ENCODE measurements around the gene KIR2DL4.
"Not testable (repeated sequence)": the region's sequence is repeated elsewhere in the genome, so short reads cannot be mapped to it uniquely, and the experiment has no call there.

KIR2DL4 gene

DNA sequence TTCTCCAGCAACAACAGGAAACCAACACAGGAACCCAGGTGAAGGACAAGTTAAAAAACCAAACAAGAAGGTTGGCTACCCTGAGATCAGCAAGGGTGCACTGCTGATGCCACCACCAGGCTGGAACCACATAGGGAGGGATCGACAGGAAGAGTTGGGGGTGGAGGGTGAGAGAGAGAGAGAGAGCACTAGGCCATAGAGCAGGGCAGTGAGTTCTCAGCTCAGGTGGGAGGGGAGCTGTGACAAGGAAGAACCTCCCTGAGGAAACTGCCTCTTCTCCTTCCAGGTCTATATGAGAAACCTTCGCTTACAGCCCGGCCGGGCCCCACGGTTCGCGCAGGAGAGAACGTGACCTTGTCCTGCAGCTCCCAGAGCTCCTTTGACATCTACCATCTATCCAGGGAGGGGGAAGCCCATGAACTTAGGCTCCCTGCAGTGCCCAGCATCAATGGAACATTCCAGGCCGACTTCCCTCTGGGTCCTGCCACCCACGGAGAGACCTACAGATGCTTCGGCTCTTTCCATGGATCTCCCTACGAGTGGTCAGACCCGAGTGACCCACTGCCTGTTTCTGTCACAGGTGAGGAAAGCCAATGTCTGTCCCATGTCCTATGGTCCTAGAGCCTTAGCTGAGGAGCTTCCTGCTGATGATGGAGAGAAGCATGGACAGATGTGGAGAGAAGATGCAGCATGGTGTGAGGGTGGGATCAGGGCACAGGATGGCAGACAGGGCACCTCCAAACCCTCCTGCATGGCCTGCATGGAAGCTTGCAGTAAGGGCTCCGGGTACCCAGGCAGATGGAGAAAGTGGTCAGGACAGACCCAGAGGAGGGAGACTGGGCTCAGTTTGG is 2.5 kb downstream of the KIR2DL4 start:
- no peak for DNase-seq

DNA sequence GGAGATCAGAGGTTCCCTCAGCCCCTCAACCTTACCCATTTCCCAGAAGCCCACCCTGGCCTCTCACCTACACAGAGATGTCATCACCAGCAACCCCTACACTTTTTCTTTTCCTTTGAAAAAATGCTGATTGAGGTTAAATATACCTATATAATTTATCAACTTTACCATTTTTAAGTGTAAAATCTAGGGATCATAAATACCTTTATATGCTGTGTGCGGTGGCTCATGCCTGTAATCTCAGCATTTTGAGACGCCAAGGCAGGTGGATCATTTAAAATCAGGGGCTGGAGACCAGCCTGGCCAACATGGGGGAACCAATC is 3.1 kb downstream of the KIR2DL4 start:
- no peak for DNase-seq

DNA sequence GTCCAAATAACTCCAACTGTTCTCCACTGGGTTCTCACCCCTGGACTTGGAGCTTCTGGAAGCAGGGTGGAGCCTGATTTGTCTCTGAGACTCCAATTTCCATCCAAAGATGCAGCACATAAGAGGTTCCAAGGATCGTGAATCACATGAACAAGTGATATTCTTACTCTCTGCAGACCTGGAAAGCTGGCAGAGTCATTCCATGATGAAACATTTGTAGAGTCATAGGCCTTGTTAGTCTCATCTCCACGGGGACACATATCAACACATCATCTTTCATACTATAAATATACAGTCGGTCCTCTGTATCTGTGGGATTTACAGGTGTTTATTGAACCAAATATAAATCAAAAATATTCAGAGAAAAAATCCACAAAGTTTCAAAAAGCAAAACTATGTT is 11.2 kb downstream of the KIR2DL4 start:
- not testable (repeated sequence) for DNase-seq

DNA sequence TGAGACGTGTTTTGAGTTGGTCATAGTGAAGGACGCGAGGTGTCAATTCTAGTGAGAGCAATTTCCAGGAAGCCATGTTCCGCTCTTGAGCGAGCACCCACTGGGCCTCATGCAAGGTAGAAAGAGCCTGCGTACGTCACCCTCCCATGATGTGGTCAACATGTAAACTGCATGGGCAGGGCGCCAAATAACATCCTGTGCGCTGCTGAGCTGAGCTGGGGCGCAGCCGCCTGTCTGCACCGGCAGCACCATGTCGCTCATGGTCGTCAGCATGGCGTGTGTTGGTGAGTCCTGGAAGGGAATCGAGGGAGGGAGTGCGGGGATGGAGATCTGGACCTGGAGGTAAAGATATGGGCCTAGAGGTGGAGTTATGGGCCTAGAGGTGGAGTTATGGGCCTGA is 12.8 kb downstream of the KIR2DL4 start, which contains the start of gene KIR3DL1:
Gene KIR3DL1 (plus strand): TSS at position 218 of the 400 bp plus-strand sequence.
- not testable (repeated sequence) for DNase-seq

DNA sequence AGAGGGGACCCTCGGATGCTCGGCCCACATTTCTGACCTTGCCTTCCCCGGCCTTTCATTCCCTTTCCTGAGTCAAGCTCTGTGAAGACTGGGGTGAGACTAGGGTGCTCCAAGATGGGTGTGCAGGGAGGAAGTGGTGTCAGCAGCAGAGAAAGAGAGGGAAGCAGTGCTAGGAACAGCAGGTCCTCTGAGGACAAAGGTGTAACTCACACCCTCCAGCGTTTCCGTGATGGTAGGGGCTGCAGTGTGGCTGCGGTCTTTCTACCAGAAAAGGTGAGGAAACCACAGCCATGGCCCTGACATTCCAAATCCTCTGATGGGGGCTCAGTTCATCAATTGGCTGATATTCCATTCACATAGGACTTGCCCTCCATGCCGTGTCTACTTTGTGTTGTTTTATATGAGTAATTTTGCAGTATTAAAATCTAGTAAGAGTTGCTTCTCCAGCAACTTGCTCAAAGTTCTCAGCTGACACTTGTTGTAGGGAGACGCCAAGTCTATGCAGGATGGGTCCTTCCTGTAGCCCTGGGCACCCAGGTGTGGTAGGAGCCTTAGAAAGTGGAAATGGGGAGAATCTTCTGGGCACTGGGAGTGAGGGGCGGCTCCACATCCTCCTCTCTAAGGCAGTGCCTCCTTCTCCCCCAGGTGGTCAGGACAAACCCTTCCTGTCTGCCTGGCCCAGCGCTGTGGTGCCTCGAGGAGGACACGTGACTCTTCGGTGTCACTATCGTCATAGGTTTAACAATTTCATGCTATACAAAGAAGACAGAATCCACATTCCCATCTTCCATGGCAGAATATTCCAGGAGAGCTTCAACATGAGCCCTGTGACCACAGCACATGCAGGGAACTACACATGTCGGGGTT is 14.5 kb downstream of the KIR2DL4 start:
- DNase-seq, result no peak

DNA sequence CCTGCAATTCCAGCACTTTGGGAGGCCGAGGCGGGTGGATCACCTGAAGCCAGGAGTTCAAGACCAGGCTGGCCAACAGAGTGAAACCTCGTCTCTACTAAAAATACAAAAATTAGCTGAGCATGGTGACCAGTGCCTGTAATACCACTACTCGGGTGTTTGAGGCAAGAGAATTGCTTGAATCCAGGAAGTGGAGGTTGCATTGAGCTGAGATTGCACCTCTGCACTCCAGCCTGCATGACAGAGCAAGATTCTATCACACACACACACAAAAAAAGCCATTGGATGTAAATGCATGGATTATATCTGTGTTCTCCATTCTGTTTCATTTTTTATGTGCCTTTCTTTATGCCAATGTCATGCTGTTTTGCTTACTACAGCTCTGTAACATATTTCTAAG is 21.0 kb downstream of the KIR2DL4 start:
- DNase-seq, result not testable (repeated sequence)

DNA sequence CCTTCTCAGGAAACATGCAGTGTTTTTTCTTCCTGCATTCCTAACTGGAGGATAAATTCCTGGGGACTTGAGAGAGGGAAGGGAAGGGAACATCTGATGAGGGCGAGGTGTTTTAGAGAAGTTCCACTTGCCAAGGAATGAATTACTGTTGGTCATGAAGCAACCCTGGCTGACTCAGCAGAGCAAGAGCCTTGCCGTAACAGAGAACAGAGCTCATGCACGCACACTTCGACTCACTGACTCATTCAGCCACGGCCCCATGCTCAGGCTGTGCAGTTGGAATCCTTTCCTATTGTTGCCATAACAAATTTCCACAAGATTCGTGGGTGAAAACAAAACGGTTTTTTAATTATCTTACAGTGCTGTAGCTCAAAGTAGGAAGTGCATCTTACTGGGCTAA is 21.9 kb downstream of the KIR2DL4 start:
- DNase-seq, result not testable (repeated sequence)

DNA sequence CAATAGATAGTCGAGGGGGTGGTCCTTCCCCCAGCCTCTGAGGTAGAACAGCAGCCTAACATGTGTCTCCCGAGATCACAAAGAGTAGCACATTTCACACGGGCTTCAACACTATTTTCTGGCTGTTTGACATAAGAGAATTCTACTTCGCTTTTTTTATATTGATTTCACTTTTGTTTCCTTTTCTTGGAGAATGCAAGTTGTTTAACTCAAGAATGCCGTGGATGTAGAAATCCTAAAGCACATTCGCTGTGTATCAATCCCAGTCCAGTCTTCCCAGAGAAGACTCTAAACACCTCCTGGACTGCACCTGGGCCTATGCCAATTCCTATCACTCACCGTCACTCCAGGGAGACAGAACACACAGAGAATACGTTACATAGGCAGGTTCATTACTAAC is 24.7 kb downstream of the KIR2DL4 start:
- DNase-seq, result not testable (repeated sequence)

DNA sequence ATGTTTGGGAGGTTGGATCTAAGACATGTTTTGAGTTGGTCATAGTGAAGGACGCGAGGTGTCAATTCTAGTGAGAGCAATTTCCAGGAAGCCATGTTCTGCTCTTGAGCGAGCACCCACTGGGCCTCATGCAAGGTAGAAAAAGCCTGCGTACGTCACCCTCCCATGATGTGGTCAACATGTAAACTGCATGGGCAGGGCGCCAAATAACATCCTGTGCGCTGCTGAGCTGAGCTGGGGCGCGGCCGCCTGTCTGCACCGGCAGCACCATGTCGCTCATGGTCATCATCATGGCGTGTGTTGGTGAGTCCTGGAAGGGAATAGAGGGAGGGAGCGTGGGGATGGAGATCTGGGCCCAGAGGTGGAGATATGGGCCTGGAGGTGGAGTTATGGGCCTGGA is 29.1 kb downstream of the KIR2DL4 start, which contains the start of gene KIR2DS4:
Gene KIR2DS4 (plus strand): TSS at position 181 of the 400 bp plus-strand sequence.
- DNase-seq, result not testable (repeated sequence)

DNA sequence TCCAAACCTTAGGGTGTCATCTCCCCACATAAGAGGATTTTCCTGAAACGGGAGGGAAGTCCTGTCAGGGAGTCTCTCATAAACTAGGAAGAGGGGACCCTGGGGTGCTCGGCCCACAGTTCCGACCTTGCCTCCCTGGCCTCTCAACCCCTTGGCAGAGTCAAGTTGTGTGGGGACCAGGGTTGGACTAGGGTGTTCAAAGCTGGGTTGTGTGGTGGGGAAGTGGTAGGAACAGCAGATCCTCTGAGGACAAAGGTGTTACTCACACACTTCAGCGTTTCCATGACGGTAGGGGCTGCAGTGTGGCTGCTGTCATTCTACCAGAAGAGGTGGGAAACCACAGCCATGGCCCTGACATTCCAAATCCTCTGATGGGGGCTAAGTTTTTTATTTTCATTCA is 31.7 kb downstream of the KIR2DL4 start:
- DNase-seq, result not testable (repeated sequence)

DNA sequence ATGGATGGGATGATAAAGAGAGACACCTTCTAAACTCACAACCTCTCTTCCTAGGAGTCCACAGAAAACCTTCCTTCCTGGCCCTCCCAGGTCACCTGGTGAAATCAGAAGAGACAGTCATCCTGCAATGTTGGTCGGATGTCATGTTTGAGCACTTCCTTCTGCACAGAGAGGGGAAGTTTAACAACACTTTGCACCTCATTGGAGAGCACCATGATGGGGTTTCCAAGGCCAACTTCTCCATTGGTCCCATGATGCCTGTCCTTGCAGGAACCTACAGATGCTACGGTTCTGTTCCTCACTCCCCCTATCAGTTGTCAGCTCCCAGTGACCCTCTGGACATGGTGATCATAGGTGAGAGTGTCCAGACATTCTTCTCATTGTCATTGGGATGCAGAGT is 34.1 kb downstream of the KIR2DL4 start:
- DNase-seq, result not testable (repeated sequence)

DNA sequence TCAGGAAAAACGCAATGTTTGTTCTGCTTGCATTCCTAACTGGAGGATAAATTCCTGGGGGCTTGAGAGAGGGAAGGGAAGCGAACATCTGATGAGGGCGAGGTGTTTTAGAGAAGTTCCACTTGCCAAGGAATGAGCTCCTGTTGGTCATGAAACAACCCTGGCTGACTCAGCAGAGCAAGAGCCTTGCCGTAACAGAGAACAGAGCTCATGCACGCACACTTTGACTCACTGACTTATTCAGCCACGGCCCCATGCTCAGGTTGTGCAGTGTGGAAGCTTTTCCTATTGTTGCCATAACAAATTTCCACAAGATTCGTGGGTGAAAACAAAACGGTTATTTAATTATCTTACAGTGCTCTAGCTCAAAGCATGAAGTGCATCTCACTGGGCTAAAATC is 39.8 kb downstream of the KIR2DL4 start:
- not testable (repeated sequence) for DNase-seq

DNA sequence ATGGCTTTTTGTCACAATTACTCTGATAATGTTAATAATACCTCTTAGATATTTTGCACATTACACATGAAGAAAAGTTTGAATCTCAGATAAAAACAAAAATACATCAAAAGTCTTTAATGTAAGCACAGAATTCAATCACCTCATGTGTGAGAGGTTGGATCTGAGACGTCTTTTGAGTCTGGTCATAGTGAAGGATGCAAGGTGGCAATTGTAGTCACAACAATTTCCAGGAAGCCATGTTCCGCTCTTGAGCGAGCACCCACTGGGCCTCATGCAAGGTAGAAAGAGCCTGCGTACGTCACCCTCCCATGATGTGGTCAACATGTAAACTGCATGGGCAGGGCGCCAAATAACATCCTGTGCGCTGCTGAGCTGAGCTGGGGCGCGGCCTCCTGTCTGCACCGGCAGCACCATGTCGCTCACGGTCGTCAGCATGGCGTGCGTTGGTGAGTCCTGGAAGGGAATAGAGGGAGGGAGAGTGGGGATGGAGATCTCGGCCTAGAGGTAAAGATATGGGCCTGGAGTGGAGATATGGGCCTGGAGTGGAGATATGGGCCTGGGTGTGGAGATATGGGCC is 46.7 kb downstream of the KIR2DL4 start, which contains the start of gene KIR3DL2:
Gene KIR3DL2 (plus strand): TSS at position 383 of the 580 bp plus-strand sequence. CDS start 33 bp downstream, at position 416.
- not testable (repeated sequence) for DNase-seq

DNA sequence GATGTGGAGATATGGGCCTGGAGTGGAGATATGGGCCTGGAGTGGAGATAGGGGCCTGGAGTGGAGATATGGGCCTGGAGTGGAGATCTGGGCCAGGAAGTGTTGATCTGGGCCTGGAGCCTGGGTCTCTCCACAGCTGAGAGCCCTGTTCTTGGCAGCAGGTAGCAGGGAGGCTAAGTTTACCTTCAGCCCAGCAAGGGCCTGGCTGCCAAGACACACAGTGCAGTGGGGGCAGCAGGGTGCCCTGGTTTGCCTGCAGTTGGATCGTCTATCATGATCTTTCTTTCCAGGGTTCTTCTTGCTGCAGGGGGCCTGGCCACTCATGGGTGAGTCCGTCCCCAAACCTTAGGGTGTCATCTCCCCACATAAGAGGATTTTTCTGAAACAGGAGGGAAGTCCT is 47.5 kb downstream of the KIR2DL4 start:
- no peak for DNase-seq

DNA sequence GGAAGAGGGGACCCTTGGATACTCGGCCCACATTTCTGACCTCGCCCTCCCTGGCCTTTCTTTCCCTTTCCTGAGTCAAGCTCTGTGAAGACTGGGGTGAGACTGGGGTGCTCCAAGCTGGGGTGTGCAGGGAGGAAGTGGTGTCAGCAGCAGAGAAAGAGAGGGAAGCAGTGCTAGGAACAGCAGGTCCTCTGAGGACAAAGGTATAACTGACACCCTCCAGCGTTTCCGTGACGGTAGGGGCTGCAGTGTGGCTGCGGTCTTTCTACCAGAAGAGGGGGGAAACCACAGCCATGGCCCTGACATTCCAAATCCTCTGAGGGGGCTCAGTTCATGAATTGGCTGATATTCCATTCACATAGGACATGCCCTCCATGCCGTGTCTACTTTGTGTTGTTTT is 47.9 kb downstream of the KIR2DL4 start:
- DNase-seq, result no peak

DNA sequence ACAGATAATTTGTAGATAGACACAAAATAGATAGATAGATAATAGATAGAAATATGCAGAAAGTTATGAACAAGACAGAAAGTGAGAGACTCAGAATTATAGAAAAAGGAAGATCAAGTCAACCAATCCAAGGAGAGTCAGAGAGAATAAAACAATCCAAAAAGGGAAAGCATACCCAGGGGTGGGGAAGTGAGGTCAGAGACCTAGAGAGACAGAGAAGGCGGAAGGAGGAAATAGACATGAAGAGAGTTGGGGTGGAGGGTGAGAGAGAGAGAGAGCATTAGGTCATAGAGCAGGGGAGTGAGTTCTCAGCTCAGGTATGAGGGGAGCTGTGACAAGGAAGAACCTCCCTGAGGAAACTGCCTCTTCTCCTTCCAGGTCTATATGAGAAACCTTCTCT is 51.8 kb downstream of the KIR2DL4 start:
- not testable (repeated sequence) for DNase-seq

DNA sequence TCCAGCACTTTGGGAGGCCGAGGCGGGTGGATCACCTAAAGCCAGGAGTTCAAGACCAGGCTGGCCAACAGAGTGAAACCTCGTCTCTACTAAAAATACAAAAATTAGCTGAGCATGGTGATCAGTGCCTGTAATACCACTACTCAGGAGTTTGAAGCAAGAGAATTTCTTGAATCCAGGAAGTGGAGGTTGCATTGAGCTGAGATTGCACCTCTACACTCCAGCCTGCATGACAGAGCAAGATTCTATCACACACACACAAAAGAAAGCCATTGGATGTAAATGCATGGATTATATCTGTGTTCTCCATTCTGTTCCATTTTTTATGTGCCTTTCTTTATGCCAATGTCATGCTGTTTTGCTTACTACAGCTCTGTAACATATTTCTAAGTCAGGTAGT is 55.1 kb downstream of the KIR2DL4 start:
- not testable (repeated sequence) for DNase-seq

DNA sequence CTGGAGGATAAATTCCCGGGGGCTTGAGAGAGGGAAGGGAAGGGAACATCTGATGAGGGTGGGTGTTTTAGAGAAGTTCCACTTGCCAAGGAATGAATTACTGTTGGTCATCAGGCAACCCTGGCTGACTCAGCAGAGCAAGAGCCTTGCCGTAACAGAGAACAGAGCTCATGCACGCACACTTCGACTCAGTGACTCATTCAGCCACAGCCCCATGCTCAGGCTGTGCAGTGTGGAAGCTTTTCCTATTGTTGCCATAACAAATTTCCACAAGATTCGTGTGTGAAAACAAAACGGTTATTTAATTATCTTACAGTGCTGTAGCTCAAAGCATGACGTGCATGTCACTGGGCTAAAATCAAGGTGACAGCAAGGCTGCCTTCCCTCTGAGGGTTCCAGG is 56.0 kb downstream of the KIR2DL4 start:
- not testable (repeated sequence) for DNase-seq

DNA sequence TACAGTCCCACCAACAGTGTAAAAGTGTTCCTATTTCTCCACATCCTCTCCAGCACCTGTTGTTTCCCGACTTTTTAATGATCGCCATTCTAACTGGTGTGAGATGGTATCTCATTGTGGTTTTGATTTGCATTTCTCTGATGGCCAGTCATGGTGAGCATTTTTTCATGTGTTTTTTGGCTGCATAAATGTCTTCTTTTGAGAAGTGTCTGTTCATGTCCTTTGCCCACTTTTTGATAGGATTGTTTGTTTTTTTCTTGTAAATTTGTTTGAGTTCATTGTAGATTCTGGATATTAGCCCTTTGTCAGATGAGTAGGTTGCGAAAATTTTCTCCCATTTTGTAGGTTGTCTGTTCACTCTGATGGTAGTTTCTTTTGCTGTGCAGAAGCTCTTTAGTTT is 60.0 kb downstream of the KIR2DL4 start:
- not testable (repeated sequence) for DNase-seq

Measured in NCI-H1048 (cell line).